GM06990 (cell line): Measurements from ENCODE around the gene TSPAN11.

ENCODE experiments used
- DNase-seq: peaks from one replicate; pipeline ENCODE4 v3.0.0-alpha.2; 2011; ENCODE audit not compliant: insufficient read length; ENCODE audit errors: extremely low read depth
- H3K27me3 ChIP-seq: replicated peaks from 2 replicates; pipeline ENCODE4 v1.6.0; 2011; ENCODE audit warnings: low read length; ENCODE audit not compliant: control insufficient read depth, insufficient read depth
- H3K36me3 ChIP-seq: 2 replicates; pipeline ENCODE4 v1.5.1; 2011; ENCODE audit warnings: low read length; ENCODE audit not compliant: control insufficient read depth, insufficient read depth
- H3K4me3 ChIP-seq: replicated peaks from 2 replicates; pipeline ENCODE4 v1.5.1; 2011; ENCODE audit warnings: low read depth, mild to moderate bottlenecking, control low read depth, low read length
- TF ChIP-seq, protein P1 (sequence below): IDR thresholded peaks from 2 replicates; pipeline ENCODE4 v1.5.1; 2011; ENCODE audit warnings: low read length, control low read depth, mild to moderate bottlenecking, inconsistent platforms; ENCODE audit not compliant: insufficient read depth, poor library complexity, severe bottlenecking

Gene TSPAN11

DNA sequence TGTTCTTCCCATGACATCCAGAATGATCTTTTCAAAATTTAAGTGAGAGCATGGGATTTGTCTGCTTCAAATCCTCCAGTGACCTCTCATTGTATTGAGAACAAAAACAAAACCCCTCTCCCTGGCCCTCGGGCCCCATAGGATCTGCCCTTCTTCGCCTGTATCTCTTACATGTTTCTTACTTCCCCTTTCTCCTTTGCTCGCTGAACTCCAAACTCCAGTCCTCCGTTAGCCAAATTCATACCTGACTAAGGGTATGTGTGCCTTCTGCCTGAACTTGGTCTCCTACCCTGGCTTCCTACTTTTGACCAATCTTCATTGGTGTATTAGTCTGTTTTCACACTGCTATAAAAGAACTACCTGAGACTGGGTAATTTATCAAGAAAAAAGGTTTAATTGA lies 13.2 kb upstream of the TSPAN11 start:
- H3K4me3 ChIP-seq = no peak overlapping the region
- TF ChIP-seq, protein P1, sequence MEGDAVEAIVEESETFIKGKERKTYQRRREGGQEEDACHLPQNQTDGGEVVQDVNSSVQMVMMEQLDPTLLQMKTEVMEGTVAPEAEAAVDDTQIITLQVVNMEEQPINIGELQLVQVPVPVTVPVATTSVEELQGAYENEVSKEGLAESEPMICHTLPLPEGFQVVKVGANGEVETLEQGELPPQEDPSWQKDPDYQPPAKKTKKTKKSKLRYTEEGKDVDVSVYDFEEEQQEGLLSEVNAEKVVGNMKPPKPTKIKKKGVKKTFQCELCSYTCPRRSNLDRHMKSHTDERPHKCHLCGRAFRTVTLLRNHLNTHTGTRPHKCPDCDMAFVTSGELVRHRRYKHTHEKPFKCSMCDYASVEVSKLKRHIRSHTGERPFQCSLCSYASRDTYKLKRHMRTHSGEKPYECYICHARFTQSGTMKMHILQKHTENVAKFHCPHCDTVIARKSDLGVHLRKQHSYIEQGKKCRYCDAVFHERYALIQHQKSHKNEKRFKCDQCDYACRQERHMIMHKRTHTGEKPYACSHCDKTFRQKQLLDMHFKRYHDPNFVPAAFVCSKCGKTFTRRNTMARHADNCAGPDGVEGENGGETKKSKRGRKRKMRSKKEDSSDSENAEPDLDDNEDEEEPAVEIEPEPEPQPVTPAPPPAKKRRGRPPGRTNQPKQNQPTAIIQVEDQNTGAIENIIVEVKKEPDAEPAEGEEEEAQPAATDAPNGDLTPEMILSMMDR = no peak
- DNase-seq = no peak
- no peaks in the 10 kb centered on the region for H3K36me3 ChIP-seq
- no peaks in the 10 kb centered on the region for H3K27me3 ChIP-seq

DNA sequence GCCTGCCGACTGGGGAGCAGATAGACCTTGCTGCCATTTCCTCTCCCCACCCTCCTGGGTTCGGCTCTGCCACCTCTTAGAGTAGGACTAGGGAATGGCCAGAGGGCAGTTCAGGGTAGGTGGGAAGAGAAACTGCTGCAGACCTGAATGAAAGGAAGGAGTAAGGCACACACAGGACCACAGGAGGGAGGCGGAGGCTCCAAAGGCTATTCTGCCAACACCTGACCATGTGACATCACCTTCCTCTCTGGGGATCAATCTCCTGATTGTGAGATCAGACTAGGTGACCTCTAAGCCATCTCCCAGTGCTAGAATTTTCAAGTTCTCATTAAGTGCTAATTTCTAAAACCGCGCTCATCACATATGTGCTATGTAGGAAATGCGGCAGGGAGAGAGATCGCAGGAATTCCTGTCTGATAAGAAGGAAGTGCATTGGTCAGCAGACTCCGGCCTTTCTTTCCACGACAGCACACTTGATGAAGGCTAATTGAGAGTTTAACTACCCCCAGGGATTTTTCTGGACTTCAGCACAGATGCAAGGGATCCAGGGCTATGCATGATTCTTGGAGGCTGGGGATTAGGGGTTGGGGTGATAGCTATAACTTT lies 11.5 kb upstream of the TSPAN11 start:
- TF ChIP-seq, protein P1 = no peak
- H3K4me3 ChIP-seq = no peak overlapping the region
- no peaks in the 10 kb centered on the region for H3K27me3 ChIP-seq
- no peaks in the 10 kb centered on the region for H3K36me3 ChIP-seq
- DNase-seq = no peak

DNA sequence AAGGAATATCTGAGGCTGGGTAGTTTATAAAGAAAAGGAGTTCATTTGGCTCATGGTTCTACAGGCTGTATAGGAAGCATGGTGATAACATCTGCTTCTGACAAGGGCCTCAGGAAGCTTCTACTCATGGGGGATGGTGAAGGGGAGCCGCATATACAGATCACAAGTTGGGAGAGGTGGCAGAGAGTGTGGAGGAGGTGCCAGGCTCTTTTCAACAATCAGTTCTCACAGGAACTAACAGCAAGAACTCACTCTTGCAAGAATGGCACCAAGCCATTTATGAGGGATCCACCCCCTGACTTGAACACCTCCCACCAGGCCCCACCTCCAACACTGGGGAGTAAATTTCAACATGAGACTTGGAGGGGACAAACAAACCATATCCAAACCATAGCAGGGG lies 3.5 kb upstream of the TSPAN11 start:
- DNase-seq = no peak

DNA sequence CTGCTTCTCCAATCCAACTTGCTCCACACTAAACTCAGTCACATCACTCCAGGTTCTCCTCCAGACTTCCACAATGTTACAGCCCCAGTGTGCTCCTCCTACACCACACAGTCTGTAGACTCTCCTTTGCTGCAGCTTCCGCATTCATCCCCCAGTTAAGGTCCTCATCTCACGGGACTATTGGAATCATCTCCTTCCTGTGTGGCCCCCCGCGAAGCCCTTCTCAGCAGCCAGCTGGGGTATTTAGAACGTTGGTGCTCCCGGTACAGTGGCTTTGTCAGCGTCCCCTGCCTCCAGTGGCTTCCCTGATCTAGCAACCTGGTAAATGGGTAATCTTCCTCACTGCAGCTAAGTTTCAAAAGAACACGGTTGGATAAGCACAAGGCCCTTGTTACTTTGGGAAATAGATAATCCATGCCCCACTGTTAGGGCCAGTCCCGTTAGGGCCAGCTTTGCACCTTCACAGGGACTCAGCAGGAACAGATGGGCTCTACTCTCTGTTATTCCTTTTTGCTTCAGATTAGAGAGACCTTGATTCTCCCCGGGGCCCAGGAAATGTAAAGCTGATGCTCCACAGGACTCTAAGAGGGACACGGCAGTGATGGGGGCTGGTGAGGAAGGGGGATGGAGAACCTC lies 823 bp upstream of the TSPAN11 start:
- DNase-seq = no peak
- no peaks in the 10 kb centered on the region; the same call in 1 of the 2 replicates for H3K27me3 ChIP-seq
- TF ChIP-seq, protein P1 = no peak
- no peaks in the 10 kb centered on the region for H3K36me3 ChIP-seq
- H3K4me3 ChIP-seq = no peak overlapping the region

More for the DNA sequence above, 3.5 kb upstream of the TSPAN11 start:
- Histone ChIP-seq H3K36me3 (no peaks in the 10 kb centered on the region), H3K4me3 (no peak overlapping the region), H3K27me3 (no peaks in the 10 kb centered on the region; the same call in 1 of the 2 replicates)
- TF ChIP-seq, protein P1 = no peak

DNA sequence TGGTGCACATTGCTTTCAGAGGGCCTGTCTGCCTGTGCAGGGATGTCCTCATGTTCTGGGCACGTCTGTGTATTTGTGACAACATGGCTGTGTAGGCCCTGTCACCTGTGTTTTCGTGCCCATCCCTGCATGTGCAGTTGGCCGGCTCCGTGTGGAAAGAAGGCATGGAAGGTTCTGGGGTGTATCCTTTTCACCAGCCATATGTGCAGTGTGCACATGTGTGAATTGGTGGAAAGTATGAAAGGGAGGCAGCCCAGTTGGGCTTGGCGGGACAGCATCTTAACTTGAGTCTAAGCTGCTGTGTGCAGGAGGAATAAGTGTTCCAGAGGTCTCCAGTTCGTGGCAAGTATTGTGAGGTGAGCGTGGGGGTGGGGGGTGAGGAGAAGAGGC lies 669 bp downstream of the TSPAN11 start:
- Histone ChIP-seq H3K36me3 (no peaks in the 10 kb centered on the region), H3K4me3 (no peak overlapping the region), H3K27me3 (no peaks in the 10 kb centered on the region; the same call in 1 of the 2 replicates)
- TF ChIP-seq, protein P1 = no peak
- no peak for DNase-seq
